Right lobe of liver (tissue), 6 donors: ENCODE data around the gene ESYT1. TPM values are rescaled to one million over a fixed set of nuclear protein-coding genes. Genes with fewer than 3 reads are reported as not detected.
A peak's percentile ranks its signal among the peaks of the same experiment; 100 is the strongest.
"Not testable (repeated sequence)": the region's sequence is repeated elsewhere in the genome, so short reads cannot be mapped to it uniquely, and the experiment has no call there.

Source experiments
- ATAC-seq, 4 donors: fragments of 200-7000 bp; cut with Tn5 transposase; one replicate each; pipeline ENCODE4 v1.9.1; 2020; ENCODE audit warnings: mild to moderate bottlenecking in 4 of 4, moderate library complexity in 4 of 4
- DNase-seq, 3 donors: peaks; one replicate each; pipeline ENCODE4 v3.0.0-alpha.2; 2020
- H3K27ac ChIP-seq, 3 donors: fragments of 200-600 bp; one replicate each; pipeline ENCODE4 v1.8.0; 2022
- H3K27me3 ChIP-seq, 2 donors: fragments of 200-600 bp; one replicate each; pipeline ENCODE4 v1.8.0; 2022
- H3K36me3 ChIP-seq, 4 donors: fragments of 200-600 bp; sonication (generic) in 1 of 4; one replicate each; pipeline versions ENCODE4 v1.5.1 to v1.8.0; 2017 to 2022; ENCODE audit warnings: control low read depth in 1 of 4
- H3K4me1 ChIP-seq, 4 donors: fragments of 200-600 bp; sonication (generic) in 1 of 4; one replicate each; pipeline versions ENCODE4 v1.5.1 to v1.8.0; 2017 to 2022; ENCODE audit warnings: control low read depth in 1 of 4
- H3K4me3 ChIP-seq, 3 donors: fragments of 200-600 bp; one replicate each; pipeline ENCODE4 v1.8.0; 2022
- H3K9me3 ChIP-seq, 4 donors: fragments of 200-600 bp; sonication (generic) in 1 of 4; one replicate each; pipeline versions ENCODE4 v1.5.1 to v1.8.0; 2017 to 2022; ENCODE audit warnings: control low read depth in 1 of 4
- CTCF ChIP-seq, 4 donors: fragments of 200-600 bp in 3 of 4; fragments of 450-650 bp in 1 of 4; IDR thresholded peaks; one replicate each; pipeline versions ENCODE4 v1.5.1 to v1.8.0; 2016 to 2022; ENCODE audit warnings: antibody characterized with exemption in 4 of 4, mild to moderate bottlenecking in 2 of 4
- POLR2A ChIP-seq: fragments of 450-650 bp; IDR thresholded peaks from one replicate; pipeline ENCODE4 v1.6.1; 2017; ENCODE audit warnings: antibody characterized with exemption, mild to moderate bottlenecking
- WGBS: methylation state at CpG from one replicate; pipeline ENCODE4 v1.1.6; 2018; ENCODE audit warnings: low coverage, low lambda C conversion rate; ENCODE audit not compliant: insufficient coverage; ENCODE audit errors: missing lambda C conversion rate; 5-methylcytosine and 5-hydroxymethylcytosine counted together
- intact Hi-C, 2 donors: fragments of 100-400 bp; cut with DNase I; formaldehyde crosslinking; loops; one replicate each; pipeline versions ENCODE4 v1.11.2 to v1.14.1; 2022
- total RNA-seq, 6 experiments: library from RNA; depleted of rRNA in 2 of 6; stranded (reverse); fragments of >200 nt in 2 of 6; fragmentation: NEBNext Ultra II Directional in 3 of 6; extraction: Animal tissue kit (Norgen Biotek cat#: 25700) in 3 of 6; gene quantifications; one replicate each; pipeline versions ENCODE4 v1.1.0 to v1.2.4, GENCODE V29; 2016 to 2023
- donor health status: DM: no; HTN: yes; CAD: no.
- donor health status: DM: no; HTN: no; CAD: no.
- donor health status: DM: no; HTN: no; CAD: no.
- donor health status: DM: no; HTN: yes; CAD: no.
- donor health status: DM: no; HTN: yes; CAD: no.

The ESYT1 gene
- total RNA-seq, 6 experiments from 2014 or later = 56.5 to 117 (median 70.3) TPM

- H3K4me3 ChIP-seq = no peak overlapping the region
- no peaks in the 10 kb centered on the region for H3K9me3 ChIP-seq
- no peak for ATAC-seq
- peaks cover 0 to 29% (median 12%) of the 10 kb centered on the region in 4 donors for H3K4me1 ChIP-seq
- DNase-seq = no peak
- 60% methylated on average over 1 of the region's 5 CpGs for WGBS
- no peak overlapping the region for H3K27ac ChIP-seq
- H3K36me3 ChIP-seq = no peaks in the 10 kb centered on the region
- no peaks in the 10 kb centered on the region for H3K27me3 ChIP-seq
- TF ChIP-seq POLR2A = no peak
- TF ChIP-seq CTCF (IDR thresholded peaks at IDR 0.05) = no peak
- intact Hi-C loops = no loop called here
Observed at GRCh38 chr12:56153678-56154065, 25.6 kb downstream of the ESYT1 start.

GRCh38 chr12:56154246-56154771 is 26.2 kb downstream of the ESYT1 start:
- no peak for DNase-seq
- Histone ChIP-seq H3K27me3 (no peaks in the 10 kb centered on the region), H3K36me3 (no peaks in the 10 kb centered on the region), H3K4me3 (no peak overlapping the region), H3K27ac (no peak overlapping the region), H3K4me1 (peaks cover 0 to 31% (median 12%) of the 10 kb centered on the region in 4 donors), H3K9me3 (no peaks in the 10 kb centered on the region)
- ATAC-seq = no peak
- intact Hi-C loops = no loop called here
- WGBS = no CpG with 5 or more reads among the region's 1 CpG
- TF ChIP-seq CTCF (IDR thresholded peaks at IDR 0.05) (no peak), POLR2A (no peak)

- WGBS = 89% methylated on average over 5 of the region's 5 CpGs
- no peak for DNase-seq
- Histone ChIP-seq H3K9me3 (no peaks in the 10 kb centered on the region), H3K27me3 (no peaks in the 10 kb centered on the region), H3K36me3 (peaks cover 0 to 3% (median 1%) of the 10 kb centered on the region in 4 donors), H3K27ac (peak overlapping the region in 2 of 3 donors; percentile 34 to 66), H3K4me1 (peaks cover 0 to 36% (median 12%) of the 10 kb centered on the region in 4 donors), H3K4me3 (no peak overlapping the region)
- ATAC-seq = no peak
- intact Hi-C loops = no loop called here
- no peak for TF ChIP-seq POLR2A
- no peak for TF ChIP-seq CTCF (IDR thresholded peaks at IDR 0.05)
Observed at GRCh38 chr12:56154818-56155217, 26.8 kb downstream of the ESYT1 start.

GRCh38 chr12:56155256-56155845 is 27.3 kb downstream of the ESYT1 start:
- whole genome bisulfite sequencing = 62% methylated on average over 9 of the region's 11 CpGs
- TF ChIP-seq POLR2A (no peak), CTCF (IDR thresholded peaks at IDR 0.05) (no peak)
- H3K4me3 ChIP-seq = no peak overlapping the region
- no peaks in the 10 kb centered on the region for H3K9me3 ChIP-seq
- no peaks in the 10 kb centered on the region for H3K27me3 ChIP-seq
- ATAC-seq (peak in 3 of 4 donors; percentile 11 to 32 (median 26)), DNase-seq (peak; percentile 55 to 80 (median 71))
- intact Hi-C loops = no loop called here
- H3K4me1 ChIP-seq = peaks cover 0 to 42% (median 12%) of the 10 kb centered on the region in 4 donors
- peak overlapping the region in 2 of 3 donors; percentile 34 to 66 for H3K27ac ChIP-seq
- H3K36me3 ChIP-seq = peaks cover 0 to 8% (median 4%) of the 10 kb centered on the region in 4 donors

GRCh38 chr12:56156464-56157200 is 28.6 kb downstream of the ESYT1 start:
- H3K36me3 ChIP-seq = peaks cover 2 to 21% (median 13%) of the 10 kb centered on the region in 4 donors
- H3K4me1 ChIP-seq = peaks cover 0 to 46% (median 10%) of the 10 kb centered on the region in 4 donors
- H3K27me3 ChIP-seq, DNase-seq, H3K9me3 ChIP-seq, intact Hi-C loops, ATAC-seq: not testable (repeated sequence)
- peak overlapping the region in 1 of 3 donors; percentile 51 for H3K4me3 ChIP-seq
- 89% methylated on average over 21 of the region's 21 CpGs for WGBS
- H3K27ac ChIP-seq = peak overlapping the region in 1 of 3 donors; percentile 79
